H1 (cell line): ENCODE measurements around the gene FLT1.

ENCODE experiments used
- EZH2 ChIP-seq: fragments of 200-600 bp; sonication (generic); IDR thresholded peaks from 2 replicates; pipeline ENCODE4 v1.7.1; 2012; ENCODE audit warnings: low read depth, mild to moderate bottlenecking, moderate library complexity, low read length, inconsistent platforms; ENCODE audit not compliant: severe bottlenecking
- RFX5 ChIP-seq: IDR thresholded peaks from 2 replicates; pipeline ENCODE4 v1.6.1; 2011; ENCODE audit warnings: low read depth, low read length, improper control_type of control experiment, borderline replicate concordance
- TF ChIP-seq, protein P1 (sequence below): IDR thresholded peaks from 2 replicates; pipeline ENCODE4 v1.6.1; 2011; ENCODE audit warnings: low read length, improper control_type of control experiment

DNA sequence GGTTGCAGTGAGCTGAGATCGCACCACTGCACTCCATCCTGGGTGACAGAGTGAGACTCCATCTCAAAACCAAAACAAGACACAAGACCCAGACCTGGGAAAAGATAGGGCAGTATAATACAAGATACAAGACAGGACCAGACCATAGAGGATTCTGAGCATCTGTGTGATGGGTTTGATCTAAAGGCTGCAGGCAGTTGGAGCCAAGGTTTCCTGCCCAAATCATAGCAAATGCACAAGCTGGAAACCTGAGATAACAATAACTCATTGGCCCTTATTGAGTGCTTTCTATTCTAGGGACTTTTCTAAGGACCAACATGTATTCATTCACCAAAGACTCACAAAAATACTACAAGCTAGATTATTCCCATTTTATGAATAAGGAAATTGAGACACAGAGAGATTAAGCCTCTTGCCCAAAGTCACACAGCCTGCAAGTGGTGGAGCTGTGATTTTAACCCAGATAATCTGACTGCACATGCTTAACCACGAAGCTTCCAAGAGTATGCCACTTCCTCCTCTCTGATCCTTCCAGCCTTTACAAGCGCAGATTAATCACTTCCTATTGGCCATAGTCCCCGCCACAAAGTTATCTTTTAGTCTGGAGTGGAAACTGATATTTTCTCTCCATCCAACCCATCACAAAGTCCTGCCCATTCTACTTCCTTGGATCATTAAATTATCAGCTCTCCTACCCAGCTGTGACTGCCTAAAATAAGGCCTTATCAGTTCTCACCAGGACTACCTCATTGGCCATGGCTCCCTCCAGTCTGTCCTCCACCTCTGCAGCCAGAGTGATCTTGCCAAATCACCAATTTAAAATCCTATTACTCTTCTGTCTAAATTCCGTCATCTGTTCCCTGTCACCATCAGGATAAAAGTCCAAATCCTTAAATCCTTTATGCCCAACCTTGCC lies 147.2 kb downstream of the FLT1 start:
- no peak for TF ChIP-seq RFX5
- no peak for TF ChIP-seq EZH2
- TF ChIP-seq, protein P1, sequence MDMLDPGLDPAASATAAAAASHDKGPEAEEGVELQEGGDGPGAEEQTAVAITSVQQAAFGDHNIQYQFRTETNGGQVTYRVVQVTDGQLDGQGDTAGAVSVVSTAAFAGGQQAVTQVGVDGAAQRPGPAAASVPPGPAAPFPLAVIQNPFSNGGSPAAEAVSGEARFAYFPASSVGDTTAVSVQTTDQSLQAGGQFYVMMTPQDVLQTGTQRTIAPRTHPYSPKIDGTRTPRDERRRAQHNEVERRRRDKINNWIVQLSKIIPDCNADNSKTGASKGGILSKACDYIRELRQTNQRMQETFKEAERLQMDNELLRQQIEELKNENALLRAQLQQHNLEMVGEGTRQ = no peak
